Activated T-helper 1 cell treated with Interleukin-2 at 50 U/mL for 16 hours (primary cell): ENCODE data around the gene COL25A1.

Source experiments
- DNase-seq: peaks from one replicate; pipeline ENCODE4 v3.0.0-alpha.2; 2020; ENCODE audit warnings: low read depth

The COL25A1 gene

GRCh38 chr4:109214622-109215301 lies 87.7 kb downstream of the COL25A1 start:
- DNase-seq, result no peak

- DNase-seq, result no peak
Measured at GRCh38 chr4:109213056-109213455, 89.4 kb downstream of the COL25A1 start.

- DNase-seq, result no peak
Measured at GRCh38 chr4:109211671-109212070, 90.8 kb downstream of the COL25A1 start.

- DNase-seq, result no peak
Measured at GRCh38 chr4:109209647-109210046, 92.8 kb downstream of the COL25A1 start.

GRCh38 chr4:109207898-109208297 lies 94.6 kb downstream of the COL25A1 start:
- DNase-seq, result no peak

- no peak for DNase-seq
Measured at GRCh38 chr4:109207061-109207460, 95.4 kb downstream of the COL25A1 start.

GRCh38 chr4:109206620-109207019 lies 95.8 kb downstream of the COL25A1 start:
- DNase-seq, result no peak

GRCh38 chr4:109205186-109205585 lies 97.3 kb downstream of the COL25A1 start:
- DNase-seq, result no peak

GRCh38 chr4:109199585-109199984 lies 102.9 kb downstream of the COL25A1 start:
- DNase-seq, result no peak

GRCh38 chr4:109195646-109196045 lies 106.8 kb downstream of the COL25A1 start:
- no peak for DNase-seq

- no peak for DNase-seq
Measured at GRCh38 chr4:109191216-109191615, 111.2 kb downstream of the COL25A1 start.

GRCh38 chr4:109186458-109186945 lies 116.0 kb downstream of the COL25A1 start:
- DNase-seq, result no peak

- DNase-seq, result no peak
Measured at GRCh38 chr4:109185951-109186350, 116.5 kb downstream of the COL25A1 start.

GRCh38 chr4:109185548-109185947 lies 116.9 kb downstream of the COL25A1 start:
- no peak for DNase-seq

GRCh38 chr4:109184491-109184961 lies 117.9 kb downstream of the COL25A1 start:
- no peak for DNase-seq

GRCh38 chr4:109183931-109184490 lies 118.4 kb downstream of the COL25A1 start:
- DNase-seq, result no peak

GRCh38 chr4:109182696-109183095 lies 119.8 kb downstream of the COL25A1 start:
- no peak for DNase-seq

GRCh38 chr4:109179061-109179460 lies 123.4 kb downstream of the COL25A1 start:
- DNase-seq, result no peak

- no peak for DNase-seq
Measured at GRCh38 chr4:109177096-109177810, 125.2 kb downstream of the COL25A1 start.

- DNase-seq, result no peak
Measured at GRCh38 chr4:109174224-109174953, 128.1 kb downstream of the COL25A1 start.

GRCh38 chr4:109172301-109172700 lies 130.2 kb downstream of the COL25A1 start:
- DNase-seq, result no peak

- no peak for DNase-seq
Measured at GRCh38 chr4:109171070-109171469, 131.4 kb downstream of the COL25A1 start.
